ENCODE results near the gene SLC16A7. TPM values are rescaled to one million over a fixed set of nuclear protein-coding genes. Genes with fewer than 3 reads are reported as not detected.

Gene SLC16A7
- total and polyA plus RNA-seq, 4 donors: 3.4 to 22.9 (median 11.4) TPM

DNA sequence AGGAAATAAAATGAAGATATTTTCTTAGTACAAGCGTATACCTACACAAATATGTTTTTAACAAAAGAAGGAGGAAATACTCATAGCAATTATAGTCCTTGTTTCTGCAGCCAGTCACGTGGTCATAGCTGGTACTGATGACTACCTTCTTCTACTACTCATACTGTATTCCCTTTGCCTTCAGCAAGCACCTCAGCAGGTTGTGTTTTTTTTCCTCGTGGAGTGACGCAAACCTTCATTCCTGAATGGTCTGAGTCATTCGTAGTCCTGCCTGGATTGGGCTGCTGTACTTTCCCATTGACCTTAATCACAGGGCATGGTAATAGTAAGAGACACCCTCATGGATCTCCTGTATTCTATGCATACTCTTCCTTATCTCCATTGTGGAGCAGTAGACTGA is 25.7 kb upstream of the SLC16A7 start:
- DNase-seq: no peak
- H3K27ac ChIP-seq (ENCODE audit: low read depth in 1 of 2, low read length in 1 of 2): no peak overlapping the region
- ATAC-seq (ENCODE audit: insufficient read depth, low FRiP score): no peak
- no peaks in the 10 kb centered on the region for H3K9me3 ChIP-seq (ENCODE audit: control insufficient read depth in 4 of 4, insufficient read depth in 3 of 4, low read length in 3 of 4)
- no peaks in the 10 kb centered on the region for H3K36me3 ChIP-seq (ENCODE audit: control insufficient read depth in 4 of 4, insufficient read depth in 4 of 4, low read length in 4 of 4)
- no peaks in the 10 kb centered on the region for H3K4me1 ChIP-seq (ENCODE audit: control insufficient read depth in 5 of 5, insufficient read depth in 5 of 5, low read length in 5 of 5)
- TF ChIP-seq, protein P1, sequence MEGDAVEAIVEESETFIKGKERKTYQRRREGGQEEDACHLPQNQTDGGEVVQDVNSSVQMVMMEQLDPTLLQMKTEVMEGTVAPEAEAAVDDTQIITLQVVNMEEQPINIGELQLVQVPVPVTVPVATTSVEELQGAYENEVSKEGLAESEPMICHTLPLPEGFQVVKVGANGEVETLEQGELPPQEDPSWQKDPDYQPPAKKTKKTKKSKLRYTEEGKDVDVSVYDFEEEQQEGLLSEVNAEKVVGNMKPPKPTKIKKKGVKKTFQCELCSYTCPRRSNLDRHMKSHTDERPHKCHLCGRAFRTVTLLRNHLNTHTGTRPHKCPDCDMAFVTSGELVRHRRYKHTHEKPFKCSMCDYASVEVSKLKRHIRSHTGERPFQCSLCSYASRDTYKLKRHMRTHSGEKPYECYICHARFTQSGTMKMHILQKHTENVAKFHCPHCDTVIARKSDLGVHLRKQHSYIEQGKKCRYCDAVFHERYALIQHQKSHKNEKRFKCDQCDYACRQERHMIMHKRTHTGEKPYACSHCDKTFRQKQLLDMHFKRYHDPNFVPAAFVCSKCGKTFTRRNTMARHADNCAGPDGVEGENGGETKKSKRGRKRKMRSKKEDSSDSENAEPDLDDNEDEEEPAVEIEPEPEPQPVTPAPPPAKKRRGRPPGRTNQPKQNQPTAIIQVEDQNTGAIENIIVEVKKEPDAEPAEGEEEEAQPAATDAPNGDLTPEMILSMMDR (IDR thresholded peaks at IDR 0.05; ENCODE audit: control extremely low read depth, extremely low read depth): no peak
- H3K4me3 ChIP-seq: no peak overlapping the region
- no peaks in the 10 kb centered on the region for H3K27me3 ChIP-seq (ENCODE audit: control insufficient read depth in 3 of 3, insufficient read depth in 3 of 3, low read length in 2 of 3)
- no peak overlapping the region for H3K9ac ChIP-seq (ENCODE audit: insufficient read depth in 1 of 2, low read length in 2 of 2)
- WGBS, 2 donors: 89 to 90% methylated on average over 5 of the region's 5 CpGs

DNA sequence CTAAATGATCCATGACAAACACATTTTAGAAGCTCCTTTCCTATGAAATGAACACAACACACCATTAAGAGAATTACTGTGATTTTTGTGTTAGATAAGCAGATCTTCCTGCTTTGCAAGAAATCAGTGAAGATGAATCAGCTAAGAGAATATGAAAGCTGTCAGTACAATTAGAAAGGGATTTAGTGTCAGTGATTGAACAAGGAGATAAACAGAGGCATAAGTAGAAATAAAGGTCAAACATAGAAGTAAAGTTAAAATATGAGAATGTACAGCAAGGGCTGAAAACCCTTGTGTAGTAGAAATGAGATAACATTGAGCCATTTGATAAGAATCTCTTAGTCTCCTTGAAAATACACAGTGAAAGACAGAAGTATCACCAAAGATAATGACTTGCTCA is 21.4 kb upstream of the SLC16A7 start:
- ATAC-seq (ENCODE audit: insufficient read depth, low FRiP score) (no peak), DNase-seq (no peak)
- TF ChIP-seq, protein P1 (IDR thresholded peaks at IDR 0.05; ENCODE audit: control extremely low read depth, extremely low read depth): no peak
- H3K4me3 ChIP-seq: no peak overlapping the region
- no peak overlapping the region for H3K27ac ChIP-seq (ENCODE audit: low read depth in 1 of 2, low read length in 1 of 2)
- no peaks in the 10 kb centered on the region for H3K9me3 ChIP-seq (ENCODE audit: control insufficient read depth in 4 of 4, insufficient read depth in 3 of 4, low read length in 3 of 4)
- H3K36me3 ChIP-seq (ENCODE audit: control insufficient read depth in 4 of 4, insufficient read depth in 4 of 4, low read length in 4 of 4): no peaks in the 10 kb centered on the region
- H3K4me1 ChIP-seq (ENCODE audit: control insufficient read depth in 5 of 5, insufficient read depth in 5 of 5, low read length in 5 of 5): no peaks in the 10 kb centered on the region
- H3K9ac ChIP-seq (ENCODE audit: insufficient read depth in 1 of 2, low read length in 2 of 2): no peak overlapping the region
- no peaks in the 10 kb centered on the region for H3K27me3 ChIP-seq (ENCODE audit: control insufficient read depth in 3 of 3, insufficient read depth in 3 of 3, low read length in 2 of 3)

DNA sequence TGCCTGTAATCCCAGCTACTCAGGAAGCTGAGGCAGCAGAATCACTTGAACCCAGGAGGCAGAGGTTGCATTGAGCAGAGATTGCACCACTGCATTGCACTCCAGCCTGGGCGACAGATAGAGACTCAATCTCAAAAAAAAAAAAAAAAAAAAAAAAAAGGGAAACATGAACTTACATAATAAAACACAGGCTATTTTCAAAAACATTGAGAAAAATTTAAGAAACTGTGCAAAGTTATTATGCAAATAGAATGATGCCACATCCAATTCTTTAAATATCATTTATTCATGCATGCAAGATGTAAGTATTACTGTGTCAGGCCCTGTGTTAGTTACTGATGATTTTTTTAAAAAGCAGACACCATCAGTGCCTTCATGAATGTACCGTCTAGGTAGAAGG is 20.0 kb upstream of the SLC16A7 start:
- ATAC-seq (ENCODE audit: insufficient read depth, low FRiP score): no peak
- H3K36me3 ChIP-seq (ENCODE audit: control insufficient read depth in 4 of 4, insufficient read depth in 4 of 4, low read length in 4 of 4): no peaks in the 10 kb centered on the region
- no peak overlapping the region for H3K9ac ChIP-seq (ENCODE audit: insufficient read depth in 1 of 2, low read length in 2 of 2)
- no peak for DNase-seq
- 67 to 85% methylated on average over 2 of the region's 2 CpGs for WGBS, 2 donors
- H3K4me3 ChIP-seq: no peak overlapping the region
- TF ChIP-seq, protein P1 (IDR thresholded peaks at IDR 0.05; ENCODE audit: control extremely low read depth, extremely low read depth): no peak
- no peaks in the 10 kb centered on the region for H3K27me3 ChIP-seq (ENCODE audit: control insufficient read depth in 3 of 3, insufficient read depth in 3 of 3, low read length in 2 of 3)
- H3K27ac ChIP-seq (ENCODE audit: low read depth in 1 of 2, low read length in 1 of 2): no peak overlapping the region
- no peaks in the 10 kb centered on the region for H3K9me3 ChIP-seq (ENCODE audit: control insufficient read depth in 4 of 4, insufficient read depth in 3 of 4, low read length in 3 of 4)
- H3K4me1 ChIP-seq (ENCODE audit: control insufficient read depth in 5 of 5, insufficient read depth in 5 of 5, low read length in 5 of 5): no peaks in the 10 kb centered on the region

DNA sequence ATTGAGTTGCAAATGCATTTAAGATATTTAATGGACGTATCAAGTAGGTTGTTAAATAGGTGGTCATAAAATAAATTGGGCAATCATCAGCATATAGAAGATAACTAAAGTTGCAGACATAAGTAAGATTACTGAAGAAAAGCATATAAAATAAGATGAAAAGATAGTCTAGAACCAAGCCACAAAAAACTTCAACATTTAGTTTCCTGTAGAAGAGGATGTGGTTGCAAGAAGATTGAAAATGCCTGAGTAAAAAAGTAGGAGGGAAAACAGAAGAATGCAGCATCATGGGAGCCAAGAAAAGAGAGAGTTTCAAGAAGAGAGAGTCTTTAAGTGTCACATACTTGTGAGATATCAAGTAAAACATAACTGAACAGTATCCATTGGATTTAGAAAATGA is 17.6 kb upstream of the SLC16A7 start:
- Histone ChIP-seq H3K27ac (ENCODE audit: low read depth in 1 of 2, low read length in 1 of 2) (no peak overlapping the region), H3K4me3 (no peak overlapping the region), H3K36me3 (ENCODE audit: control insufficient read depth in 4 of 4, insufficient read depth in 4 of 4, low read length in 4 of 4) (no peaks in the 10 kb centered on the region), H3K9ac (ENCODE audit: insufficient read depth in 1 of 2, low read length in 2 of 2) (no peak overlapping the region), H3K27me3 (ENCODE audit: control insufficient read depth in 3 of 3, insufficient read depth in 3 of 3, low read length in 2 of 3) (no peaks in the 10 kb centered on the region), H3K4me1 (ENCODE audit: control insufficient read depth in 5 of 5, insufficient read depth in 5 of 5, low read length in 5 of 5) (no peaks in the 10 kb centered on the region), H3K9me3 (ENCODE audit: control insufficient read depth in 4 of 4, insufficient read depth in 3 of 4, low read length in 3 of 4) (no peaks in the 10 kb centered on the region)
- DNase-seq (no peak), ATAC-seq (ENCODE audit: insufficient read depth, low FRiP score) (no peak)
- 76 to 79% methylated on average over 1 of the region's 1 CpG for WGBS, 2 donors
- TF ChIP-seq, protein P1 (IDR thresholded peaks at IDR 0.05; ENCODE audit: control extremely low read depth, extremely low read depth): no peak
